Measurements from ENCODE around the gene PIM1. TPM values are rescaled to one million over a fixed set of nuclear protein-coding genes. Genes with fewer than 3 reads are reported as not detected.

The PIM1 gene
- total and polyA plus RNA-seq, 10 of the 15 experiments (the other 5 are each of a cell fraction or from before 2014, with no cell fraction given) = 0.66 to 33.9 (median 10.2) TPM

- TF ChIP-seq, protein P1, sequence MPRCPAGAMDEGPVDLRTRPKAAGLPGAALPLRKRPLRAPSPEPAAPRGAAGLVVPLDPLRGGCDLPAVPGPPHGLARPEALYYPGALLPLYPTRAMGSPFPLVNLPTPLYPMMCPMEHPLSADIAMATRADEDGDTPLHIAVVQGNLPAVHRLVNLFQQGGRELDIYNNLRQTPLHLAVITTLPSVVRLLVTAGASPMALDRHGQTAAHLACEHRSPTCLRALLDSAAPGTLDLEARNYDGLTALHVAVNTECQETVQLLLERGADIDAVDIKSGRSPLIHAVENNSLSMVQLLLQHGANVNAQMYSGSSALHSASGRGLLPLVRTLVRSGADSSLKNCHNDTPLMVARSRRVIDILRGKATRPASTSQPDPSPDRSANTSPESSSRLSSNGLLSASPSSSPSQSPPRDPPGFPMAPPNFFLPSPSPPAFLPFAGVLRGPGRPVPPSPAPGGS (IDR thresholded peaks at IDR 0.05; ENCODE audit: borderline replicate concordance, insufficient read depth, low read depth, low read length, poor library complexity, severe bottlenecking) = no peak
- TF ChIP-seq PAX8 (IDR thresholded peaks at IDR 0.05) = no peak
- no peak for TF ChIP-seq PML (IDR thresholded peaks at IDR 0.05; ENCODE audit: low read length)
These were observed 29.8 kb upstream of the PIM1 start (continued) for GRCh38 chr6:37140145-37140544.

DNA sequence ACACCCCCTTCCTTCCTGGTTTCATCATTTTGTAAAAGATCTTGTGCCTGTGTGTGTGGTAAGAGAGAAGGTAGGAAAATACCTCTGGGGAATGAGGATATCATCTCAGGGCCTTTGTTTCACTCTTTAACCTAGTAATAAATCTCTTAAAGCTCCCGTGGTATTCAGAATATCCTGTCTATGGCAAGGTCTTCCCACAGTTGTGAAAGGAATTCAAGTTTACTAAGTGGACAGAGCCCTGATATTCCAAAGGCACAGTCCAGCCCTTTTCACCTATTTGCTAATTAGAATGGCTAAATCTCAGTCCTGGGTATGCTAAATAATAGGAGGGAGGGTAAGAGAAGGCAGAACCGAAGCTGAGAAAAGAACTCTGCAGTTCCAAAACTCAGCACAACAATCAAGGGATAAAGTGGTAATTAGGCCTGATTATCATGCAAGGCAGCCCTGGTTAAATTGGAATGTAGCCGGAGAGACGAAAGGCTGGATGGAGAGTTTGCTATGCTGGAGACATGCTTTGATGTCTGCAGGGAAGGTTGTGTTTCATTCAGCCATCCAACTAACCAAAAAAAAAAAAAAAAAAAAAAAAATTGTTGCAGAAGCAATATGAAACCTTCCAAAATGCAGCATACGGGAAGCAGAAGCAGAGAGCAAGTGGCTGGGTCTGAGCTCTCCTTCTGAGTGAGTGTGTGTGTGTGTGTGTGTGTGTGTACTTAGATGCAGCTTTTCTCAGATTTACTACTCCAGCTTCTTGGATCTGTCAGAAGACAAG lies 28.5 kb upstream of the PIM1 start:
- peak; percentile 44 for ATAC-seq
- ChIA-PET CTCF (interaction anchor here (0.8 to 1.9 kb wide), 8 partner anchors 10 to 290 kb away, joined by 3 to 6 read pairs (median 4); no protein-coding TSS in a partner anchor), RAD21 (ENCODE audit: unreplicated experiment) (interaction anchor here (0.7 to 5.3 kb wide), 7 partner anchors 9 to 39 kb away, joined by 3 to 39 read pairs (median 4); partner anchors contain the start of gene PIM1), POLR2A (interaction anchor here (0.5 to 1.2 kb wide), 5 partner anchors 8 to 36 kb away, joined by 3 to 8 read pairs (median 3); no protein-coding TSS in a partner anchor), SMC1A (ENCODE audit: uncharacterized antibody, unreplicated experiment) (interaction anchor here (0.6 to 3.8 kb wide), 9 partner anchors 10 to 540 kb away, joined by 3 to 21 read pairs (median 4); no protein-coding TSS in a partner anchor)
- Histone ChIP-seq H3K79me2 (ENCODE audit: control insufficient read depth, insufficient read depth, low read length) (no peaks in the 10 kb centered on the region), H3K9ac (ENCODE audit: control insufficient read depth, insufficient read depth, low read length) (no peak overlapping the region), H3K27ac (ENCODE audit: control insufficient read depth, insufficient read depth) (no peak overlapping the region), H3K36me3 (ENCODE audit: control insufficient read depth in 2 of 2, insufficient read depth in 2 of 2, low read length in 1 of 2) (no peaks in the 10 kb centered on the region), H3K27me3 (replicated peaks in 1 of 2; ENCODE audit: control insufficient read depth in 2 of 2, insufficient read depth in 2 of 2, low read length in 1 of 2) (no peaks in the 10 kb centered on the region), H3K4me3 (no peak overlapping the region), H3K4me1 (ENCODE audit: control insufficient read depth, insufficient read depth, low read length) (peaks cover 47% of the 10 kb centered on the region), H4K20me1 (ENCODE audit: control insufficient read depth, insufficient read depth) (no peaks in the 10 kb centered on the region), H2AFZ (ENCODE audit: control insufficient read depth, low read depth, low read length) (no peak overlapping the region), H3K4me2 (ENCODE audit: control insufficient read depth, insufficient read depth) (no peak overlapping the region; the same call in 1 of the 2 replicates), H3K9me3 (replicated peaks; ENCODE audit: control insufficient read depth, insufficient read depth, low read length) (no peaks in the 10 kb centered on the region)
- FAIRE-seq = no peak
- in situ Hi-C loops (cut with MboI) (no loop called here), intact Hi-C loops (cut with micrococcal nuclease; ENCODE audit: unreplicated experiment) (no loop called here)
- TF ChIP-seq ZNF384 (IDR thresholded peaks at IDR 0.05; ENCODE audit: borderline replicate concordance, low read depth, low read length) (0 out of 2 replicates have a peak, but pooled peaks have one; percentile 5), IRF4 (IDR thresholded peaks at IDR 0.05; ENCODE audit: low read depth, low read length) (0 out of 2 replicates have a peak, but pooled peaks have one; percentile 24), RUNX3 (IDR thresholded peaks at IDR 0.05; ENCODE audit: low read length) (peak; percentile 50; the same call in 1 of the 2 replicates), TAF1 (IDR thresholded peaks at IDR 0.05; ENCODE audit: borderline replicate concordance, low read depth, low read length) (no peak), EED (IDR thresholded peaks at IDR 0.05; ENCODE audit: low read depth) (peak; percentile 53), NFIC (IDR thresholded peaks at IDR 0.05; ENCODE audit: low read depth, low read length) (no peak), GABPA (IDR thresholded peaks at IDR 0.05; ENCODE audit: low read depth) (0 out of 2 replicates have a peak, but pooled peaks have one; percentile 33)
- no TSS peak for BruUV-seq (replicated peaks)
- DNase-seq (ENCODE audit: low read depth, low spot score) = no peak
- 61% methylated on average over 5 of the region's 5 CpGs for WGBS (ENCODE audit: insufficient coverage, insufficient replicate concordance, low lambda C conversion rate, missing lambda C conversion rate)
